Nephron (organoid): ENCODE results near the gene KIAA1614.
A peak's percentile ranks its signal among the peaks of the same experiment; 100 is the strongest.

ENCODE experiments used
- H3K27ac Mint-ChIP-seq, 3 experiments: 2 replicates each; pipeline ENCODE4 v1.8.0; 2020; ENCODE audit warnings: mixed read lengths in 3 of 3, mild to moderate bottlenecking in 2 of 3, moderate library complexity in 1 of 3
- H3K27me3 Mint-ChIP-seq: 2 replicates; pipeline ENCODE4 v1.8.0; 2021; ENCODE audit warnings: low read depth, mild to moderate bottlenecking, moderate library complexity, mixed read lengths
- H3K36me3 Mint-ChIP-seq: 2 replicates; pipeline ENCODE4 v1.8.0; 2020; ENCODE audit warnings: low read depth, mixed read lengths
- H3K4me1 Mint-ChIP-seq: 2 replicates; pipeline ENCODE4 v1.8.0; 2020; ENCODE audit warnings: mixed read lengths
- H3K4me3 Mint-ChIP-seq, 3 experiments: 2 replicates each; pipeline ENCODE4 v1.8.0; 2020; ENCODE audit warnings: mild to moderate bottlenecking in 3 of 3, mixed read lengths in 3 of 3, moderate library complexity in 2 of 3
- H3K9me3 Mint-ChIP-seq: 2 replicates; pipeline ENCODE4 v1.8.0; 2020; ENCODE audit warnings: mixed read lengths
- CTCF ChIP-seq, 3 experiments: fragments of 200-600 bp; sonication (generic); IDR thresholded peaks; one replicate each; pipeline ENCODE4 v1.5.0; 2021; ENCODE audit warnings: antibody characterized with exemption in 3 of 3; ENCODE audit not compliant: unreplicated experiment in 3 of 3

The KIAA1614 gene

DNA sequence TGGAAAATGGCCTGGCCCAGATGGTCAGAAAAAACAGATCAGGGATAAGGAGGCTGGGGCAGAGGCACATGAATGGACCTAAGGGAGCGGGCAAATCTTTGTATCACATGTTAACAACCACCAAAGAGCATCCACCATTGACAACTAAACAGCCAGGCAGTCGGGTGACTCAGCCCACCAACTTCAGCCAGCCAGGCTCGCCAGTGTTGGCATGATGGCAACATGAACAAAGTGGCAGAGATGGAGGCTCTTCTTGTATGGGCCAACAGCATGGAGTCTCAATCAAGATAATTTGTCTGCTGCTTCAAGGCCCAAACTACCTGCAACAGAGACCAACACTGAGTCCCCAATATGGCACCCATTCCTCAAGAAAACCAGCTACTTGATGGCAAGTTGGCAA lies 16.5 kb upstream of the KIAA1614 start:
- Mint-ChIP-seq H3K4me3 (no peak overlapping the region), H3K36me3 (no peaks in the 10 kb centered on the region), H3K27me3 (peaks cover 1% of the 10 kb centered on the region), H3K9me3 (no peaks in the 10 kb centered on the region), H3K27ac (no peak overlapping the region), H3K4me1 (peaks cover 16% of the 10 kb centered on the region)
- no peak for TF ChIP-seq CTCF (IDR thresholded peaks at IDR 0.05; ENCODE audit: unreplicated experiment in 3 of 3)

DNA sequence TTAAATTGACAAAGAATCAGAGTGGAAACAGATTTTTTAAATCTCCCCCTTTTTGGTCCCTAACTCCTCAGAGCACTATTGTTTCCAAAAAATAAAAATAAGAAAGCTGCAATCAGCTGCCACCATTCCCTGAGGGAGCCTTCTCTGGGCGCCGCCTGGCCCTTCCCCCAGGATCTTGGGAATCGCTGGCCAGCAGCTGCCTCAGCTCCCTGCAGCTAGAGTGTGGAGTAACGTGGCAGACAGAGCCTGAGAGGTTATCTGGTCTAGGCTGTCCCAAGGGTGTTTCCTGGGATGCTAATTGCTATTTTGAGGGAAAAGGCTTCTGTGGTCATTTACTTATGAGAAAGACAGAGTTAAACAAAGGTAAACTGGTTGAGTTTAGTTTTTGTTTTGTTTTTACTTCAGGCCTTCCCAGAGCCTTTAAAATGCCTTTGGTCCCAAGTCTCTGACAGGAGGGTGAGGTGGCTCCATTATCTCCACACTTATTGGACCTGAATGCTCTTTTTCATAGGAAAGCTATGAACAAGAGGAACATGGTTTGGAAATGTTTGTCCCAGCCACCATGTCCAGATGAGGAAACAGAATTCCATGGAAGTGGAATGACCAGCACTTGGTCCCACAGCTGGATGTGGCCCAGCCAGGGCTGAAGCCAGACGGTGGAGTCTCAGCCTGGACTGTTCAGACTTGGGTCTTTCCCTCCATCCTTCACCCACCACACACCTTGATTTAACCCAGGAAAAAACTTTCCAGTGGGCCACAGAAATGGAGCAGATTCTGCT lies 14.1 kb upstream of the KIAA1614 start:
- Mint-ChIP-seq H3K4me3 (no peak overlapping the region), H3K4me1 (peaks cover 16% of the 10 kb centered on the region), H3K36me3 (no peaks in the 10 kb centered on the region), H3K27me3 (peaks cover 5% of the 10 kb centered on the region), H3K9me3 (no peaks in the 10 kb centered on the region), H3K27ac (no peak overlapping the region)
- no peak for TF ChIP-seq CTCF (IDR thresholded peaks at IDR 0.05; ENCODE audit: unreplicated experiment in 3 of 3)

DNA sequence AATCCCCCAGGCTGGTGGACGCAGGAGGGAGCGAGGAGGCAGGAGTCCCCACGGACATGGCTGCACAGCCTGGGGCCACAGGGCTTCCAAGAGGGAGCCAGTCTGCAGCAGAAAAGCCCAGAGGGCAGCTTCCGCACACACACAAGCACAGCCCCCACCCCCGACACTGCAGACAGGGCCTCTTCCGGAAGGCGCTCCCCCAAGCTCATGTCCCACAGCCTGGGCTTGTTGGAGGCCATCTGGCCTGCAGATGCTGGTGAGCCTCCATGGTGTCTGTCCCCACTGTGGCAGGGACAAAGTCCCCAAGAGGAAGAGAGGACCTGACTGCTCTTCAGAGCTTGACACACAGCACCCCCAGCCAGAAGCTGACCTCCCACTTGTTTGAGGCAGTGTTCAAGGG lies 13.4 kb upstream of the KIAA1614 start:
- Mint-ChIP-seq H3K27ac (no peak overlapping the region), H3K27me3 (peaks cover 5% of the 10 kb centered on the region), H3K4me1 (peaks cover 16% of the 10 kb centered on the region), H3K9me3 (no peaks in the 10 kb centered on the region), H3K36me3 (no peaks in the 10 kb centered on the region), H3K4me3 (no peak overlapping the region)
- no peak for TF ChIP-seq CTCF (IDR thresholded peaks at IDR 0.05; ENCODE audit: unreplicated experiment in 3 of 3)

DNA sequence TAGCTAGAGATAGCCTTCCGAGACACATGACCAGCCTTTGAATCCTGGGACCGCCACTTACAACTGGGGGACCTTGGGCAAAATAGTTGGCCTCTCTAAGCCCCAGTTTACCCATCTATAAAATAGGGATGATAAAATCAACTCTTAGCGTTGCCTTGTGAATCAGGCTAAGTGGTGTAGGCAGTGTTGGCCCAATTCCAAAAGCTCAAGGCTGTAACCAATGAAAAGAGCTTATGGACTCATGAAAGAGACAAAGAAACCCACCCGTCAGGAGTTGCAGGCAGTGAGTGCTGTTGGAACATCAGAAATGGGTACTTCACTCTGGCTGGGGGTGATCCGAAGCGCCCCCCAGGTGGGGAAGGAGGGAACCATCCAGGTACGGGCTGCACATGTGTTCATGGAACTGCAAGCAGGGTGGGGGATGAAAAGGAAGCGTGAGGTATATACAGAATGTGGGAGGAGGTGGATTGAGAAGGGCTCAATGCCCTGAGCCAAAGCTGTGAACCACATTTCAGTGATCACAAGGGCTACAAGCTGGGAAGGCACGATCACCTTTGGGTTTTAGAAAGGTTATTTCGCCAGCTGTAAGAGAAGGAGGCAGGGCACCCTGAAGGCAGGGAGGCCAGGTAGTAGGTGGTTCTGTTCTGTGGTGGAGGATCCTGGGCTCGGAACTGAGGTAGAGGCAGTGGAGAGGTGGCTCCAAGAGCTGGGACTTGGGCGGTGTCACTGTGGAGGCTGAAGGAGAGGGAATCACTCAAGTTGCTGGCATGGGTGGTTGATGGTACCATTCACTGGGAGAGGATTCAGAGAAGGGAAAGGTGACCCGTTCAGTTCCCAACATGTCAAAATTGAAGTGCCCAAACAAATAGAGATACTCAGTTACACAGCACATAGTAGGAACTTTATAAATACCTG lies 11.4 kb upstream of the KIAA1614 start:
- Mint-ChIP-seq H3K4me1 (peaks cover 16% of the 10 kb centered on the region), H3K36me3 (no peaks in the 10 kb centered on the region), H3K27me3 (peaks cover 5% of the 10 kb centered on the region), H3K27ac (no peak overlapping the region), H3K4me3 (no peak overlapping the region), H3K9me3 (no peaks in the 10 kb centered on the region)
- no peak for TF ChIP-seq CTCF (IDR thresholded peaks at IDR 0.05; ENCODE audit: unreplicated experiment in 3 of 3)

- H3K36me3 Mint-ChIP-seq: no peaks in the 10 kb centered on the region
- peaks cover 5% of the 10 kb centered on the region for H3K27me3 Mint-ChIP-seq
- peak overlapping the region in 1 of 3 experiments; percentile 7 for H3K27ac Mint-ChIP-seq
- no peaks in the 10 kb centered on the region for H3K9me3 Mint-ChIP-seq
- no peak overlapping the region for H3K4me3 Mint-ChIP-seq
- peaks cover 16% of the 10 kb centered on the region for H3K4me1 Mint-ChIP-seq
- TF ChIP-seq CTCF (IDR thresholded peaks at IDR 0.05; ENCODE audit: unreplicated experiment in 3 of 3): no peak
These were observed 10.2 kb upstream of the KIAA1614 start for GRCh38 chr1:180902541-180902940.
